ENCODE data around the gene POLDIP3. TPM values are rescaled to one million over a fixed set of nuclear protein-coding genes. Genes with fewer than 3 reads are reported as not detected.
A peak's percentile ranks its signal among the peaks of the same experiment; 100 is the strongest.

POLDIP3 gene
- 10 to 100 TPM; 25.0 to 44.9 (median 30.7) TPM for total RNA-seq

- TF ChIP-seq CTCF (IDR thresholded peaks at IDR 0.05), result no peak
- DNase-seq (ENCODE audit: low spot score) (peak; percentile 98), ATAC-seq (ENCODE audit: low FRiP score) (peak; percentile 86)
Observed at GRCh38 chr22:42614312-42615091, at the start of gene POLDIP3. Gene POLDIP3, minus strand, starts transcription at chr22:42614883. Its CDS starts 26 bp downstream, at chr22:42614857.

GRCh38 chr22:42661985-42662831, 47.5 kb upstream of the POLDIP3 start:
- peak in 2 of 3 donors; percentile 12 to 73 for TF ChIP-seq CTCF (IDR thresholded peaks at IDR 0.05)
- DNase-seq (ENCODE audit: low spot score), result peak; percentile 95
- peak; percentile 72 for ATAC-seq (ENCODE audit: low FRiP score)

GRCh38 chr22:42656578-42656977, 41.9 kb upstream of the POLDIP3 start:
- no peak for ATAC-seq (ENCODE audit: low FRiP score)
- DNase-seq (ENCODE audit: low spot score), result no peak

GRCh38 chr22:42655693-42656092, 41.0 kb upstream of the POLDIP3 start:
- TF ChIP-seq CTCF (IDR thresholded peaks at IDR 0.05), result no peak
- no peak for DNase-seq (ENCODE audit: low spot score)
- ATAC-seq (ENCODE audit: low FRiP score), result no peak

More at GRCh38 chr22:42656578-42656977, 41.9 kb upstream of the POLDIP3 start:
- TF ChIP-seq CTCF (IDR thresholded peaks at IDR 0.05), result no peak

- DNase-seq (ENCODE audit: low spot score) (no peak), ATAC-seq (ENCODE audit: low FRiP score) (no peak)
- TF ChIP-seq CTCF (IDR thresholded peaks at IDR 0.05), result no peak
Observed at GRCh38 chr22:42654436-42655073, 39.9 kb upstream of the POLDIP3 start.

GRCh38 chr22:42653999-42654398, 39.3 kb upstream of the POLDIP3 start:
- DNase-seq (ENCODE audit: low spot score) (no peak), ATAC-seq (ENCODE audit: low FRiP score) (no peak)
- no peak for TF ChIP-seq CTCF (IDR thresholded peaks at IDR 0.05)
